ENCODE results near the gene UGGT1.
"Not testable (repeated sequence)": the region's sequence is repeated elsewhere in the genome, so short reads cannot be mapped to it uniquely, and the experiment has no call there.

The UGGT1 gene

DNA sequence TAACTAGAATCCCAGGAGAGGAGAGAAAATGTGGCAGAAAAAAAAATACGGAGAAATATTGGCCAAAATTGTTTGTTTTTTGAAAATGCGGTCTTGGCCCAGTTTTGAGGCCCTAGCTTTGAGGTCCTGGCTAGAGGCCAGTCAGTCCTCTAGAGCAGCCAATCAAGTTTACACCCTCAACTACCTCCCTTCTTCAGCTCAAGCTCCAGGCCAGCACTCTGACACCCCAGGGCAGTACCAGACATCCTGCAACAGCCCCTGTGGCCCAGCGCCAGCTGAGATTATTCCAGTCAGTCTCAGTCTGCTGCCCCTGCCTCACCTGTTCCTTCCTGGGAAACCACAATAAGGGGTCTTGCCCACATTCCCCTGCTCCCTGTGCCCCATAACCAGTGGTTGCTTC lies 107.7 kb downstream of the UGGT1 start:
- no peak for DNase-seq (ENCODE audit: low spot score)
- TF ChIP-seq CTCF (IDR thresholded peaks at IDR 0.05; ENCODE audit: extremely low read depth, insufficient read depth, missing control alignments), result no peak
- in situ Hi-C loops (cut with MboI; ENCODE audit: low pct_unique_long_range_greater_than_20kb, low sequenced_read_pairs, unreplicated experiment), result no loop called here

DNA sequence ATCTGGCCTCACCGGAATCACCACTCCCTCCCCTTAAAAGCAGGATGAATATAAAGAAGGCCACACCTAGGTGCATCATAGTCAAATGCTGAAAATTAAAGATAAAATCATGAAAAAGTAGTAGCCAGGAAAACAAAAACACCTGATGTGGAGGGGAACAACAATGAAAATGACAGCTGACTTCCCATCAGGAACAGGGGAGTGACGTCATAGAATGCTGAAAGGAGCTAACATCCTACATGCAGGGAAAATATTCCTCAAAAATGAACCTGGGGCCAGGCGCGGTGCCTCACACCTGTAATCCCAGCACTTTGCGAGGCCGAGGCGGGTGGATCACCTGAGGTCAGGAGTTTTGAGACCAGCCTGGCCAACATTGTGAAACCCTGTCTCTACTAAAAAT lies 108.1 kb downstream of the UGGT1 start:
- no peak for TF ChIP-seq CTCF (IDR thresholded peaks at IDR 0.05; ENCODE audit: extremely low read depth, insufficient read depth, missing control alignments)
- in situ Hi-C loops (cut with MboI; ENCODE audit: low pct_unique_long_range_greater_than_20kb, low sequenced_read_pairs, unreplicated experiment), result no loop called here
- DNase-seq (ENCODE audit: low spot score), result no peak

DNA sequence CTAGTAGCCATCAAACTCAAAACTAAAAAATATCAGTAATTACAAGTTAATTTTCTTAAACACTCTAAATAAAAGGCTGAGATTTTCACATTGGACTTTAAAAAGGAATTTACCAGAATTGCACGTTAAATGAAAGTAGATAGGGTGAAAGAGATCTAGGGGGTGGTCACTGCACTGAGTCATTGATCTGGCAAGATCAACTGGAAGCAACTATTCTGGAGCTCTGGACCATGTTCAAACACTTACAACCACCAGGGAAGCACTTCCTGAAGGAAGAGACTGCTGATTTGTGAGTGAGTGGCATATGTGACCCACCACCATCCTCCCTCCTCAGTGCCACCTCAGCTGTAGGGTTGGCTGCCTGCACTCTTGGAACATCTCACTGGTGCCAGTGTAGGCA lies 111.8 kb downstream of the UGGT1 start:
- in situ Hi-C loops (cut with MboI; ENCODE audit: low pct_unique_long_range_greater_than_20kb, low sequenced_read_pairs, unreplicated experiment), result no loop called here
- no peak for DNase-seq (ENCODE audit: low spot score)
- TF ChIP-seq CTCF (IDR thresholded peaks at IDR 0.05; ENCODE audit: extremely low read depth, insufficient read depth, missing control alignments), result no peak

GRCh38 chr2:128206245-128206644 lies 115.2 kb downstream of the UGGT1 start:
- TF ChIP-seq CTCF (IDR thresholded peaks at IDR 0.05; ENCODE audit: extremely low read depth, insufficient read depth, missing control alignments), result no peak
- in situ Hi-C loops (cut with MboI; ENCODE audit: low pct_unique_long_range_greater_than_20kb, low sequenced_read_pairs, unreplicated experiment), result no loop called here
- no peak for DNase-seq (ENCODE audit: low spot score)

- in situ Hi-C loops (cut with MboI; ENCODE audit: low pct_unique_long_range_greater_than_20kb, low sequenced_read_pairs, unreplicated experiment), result no loop called here
- no peak for DNase-seq (ENCODE audit: low spot score)
- no peak for TF ChIP-seq CTCF (IDR thresholded peaks at IDR 0.05; ENCODE audit: extremely low read depth, insufficient read depth, missing control alignments)
These were observed 117.0 kb downstream of the UGGT1 start for GRCh38 chr2:128208023-128208422.

DNA sequence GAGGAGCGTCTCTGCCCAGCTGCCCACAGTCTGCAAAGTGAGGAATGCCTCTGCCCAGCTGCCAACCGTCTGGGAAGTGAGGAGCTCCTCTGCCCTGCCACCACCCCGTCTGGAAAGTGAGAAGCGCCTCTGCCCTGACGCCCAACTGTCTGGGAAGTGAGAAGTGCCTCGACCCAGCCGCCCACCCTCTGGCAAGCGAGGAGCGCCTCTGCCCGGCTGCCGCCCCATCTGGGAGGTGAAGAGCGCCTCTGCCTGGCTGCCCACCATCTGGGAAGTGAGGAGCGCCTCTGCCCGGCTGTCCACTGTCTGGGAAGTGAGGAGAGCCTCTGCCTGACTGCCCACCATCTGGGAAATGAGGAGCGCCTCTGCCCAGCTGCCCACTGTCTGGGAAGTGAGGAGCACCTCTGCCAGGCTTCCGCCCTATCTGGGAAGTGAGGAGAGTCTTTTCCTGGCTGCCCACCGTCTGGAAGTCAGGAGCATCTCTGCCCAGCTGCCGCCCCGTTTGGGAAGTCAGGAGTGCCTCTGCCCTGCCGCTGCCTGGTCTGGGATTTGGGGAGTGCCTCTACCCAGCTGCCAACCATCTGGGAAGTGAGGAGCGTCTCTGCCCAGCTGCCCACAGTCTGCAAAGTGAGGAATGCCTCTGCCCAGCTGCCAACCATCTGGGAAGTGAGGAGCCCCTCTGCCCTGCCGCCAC lies 117.8 kb downstream of the UGGT1 start:
- in situ Hi-C loops (cut with MboI; ENCODE audit: low pct_unique_long_range_greater_than_20kb, low sequenced_read_pairs, unreplicated experiment); DNase-seq (ENCODE audit: low spot score): not testable (repeated sequence)

- in situ Hi-C loops (cut with MboI; ENCODE audit: low pct_unique_long_range_greater_than_20kb, low sequenced_read_pairs, unreplicated experiment), result no loop called here
- no peak for TF ChIP-seq CTCF (IDR thresholded peaks at IDR 0.05; ENCODE audit: extremely low read depth, insufficient read depth, missing control alignments)
- no peak for DNase-seq (ENCODE audit: low spot score)
These were observed 123.3 kb downstream of the UGGT1 start for GRCh38 chr2:128214251-128214650.
